ENCODE measurements around the gene EIF2AK3.

EIF2AK3 gene

GRCh38 chr2:88620015-88620414 is 7.2 kb downstream of the EIF2AK3 start:
- Histone ChIP-seq H3K9me3 (ENCODE audit: control insufficient read depth, insufficient read depth, low read depth, low read length) (no peaks in the 10 kb centered on the region), H3K36me3 (ENCODE audit: control insufficient read depth in 2 of 2, insufficient read depth in 1 of 2, low read length in 2 of 2) (no peaks in the 10 kb centered on the region), H3K4me1 (ENCODE audit: control insufficient read depth, insufficient read depth, low read length) (peaks cover 4% of the 10 kb centered on the region; the same call in 1 of the 2 replicates), H3K4me3 (ENCODE audit: low read depth, low read length) (no peak overlapping the region), H3K27ac (ENCODE audit: extremely low read depth, low read depth, low read length) (no peak overlapping the region)
- ChIA-PET CTCF (no interaction called here), POLR2A (no interaction called here)
- no peak for TF ChIP-seq RBAK (tag by site-specific recombination; IDR thresholded peaks at IDR 0.05)
- no peak for TF ChIP-seq PRDM6 (tag by site-specific recombination; IDR thresholded peaks at IDR 0.05)
- TF ChIP-seq ZNF449 (tag by site-specific recombination; IDR thresholded peaks at IDR 0.05), result no peak
- TF ChIP-seq ZFP41 (tag by site-specific recombination; IDR thresholded peaks at IDR 0.05; ENCODE audit: borderline replicate concordance), result no peak
- TF ChIP-seq ZNF341 (tag by site-specific recombination; IDR thresholded peaks at IDR 0.05; ENCODE audit: low read depth), result no peak
- TF ChIP-seq ZBTB26 (tag by site-specific recombination; optimal IDR thresholded peaks at IDR 0.05), result no peak
- no peak for TF ChIP-seq ZNF10 (tag by site-specific recombination; IDR thresholded peaks at IDR 0.05)
- no peak for TF ChIP-seq ZNF629 (tag by site-specific recombination; IDR thresholded peaks at IDR 0.05)
- TF ChIP-seq ZNF202 (tag by site-specific recombination; IDR thresholded peaks at IDR 0.05; ENCODE audit: borderline replicate concordance), result no peak
- TF ChIP-seq ZFHX2 (tag by site-specific recombination; conservative IDR thresholded peaks at IDR 0.05), result no peak
- no peak for TF ChIP-seq ZNF433 (tag by site-specific recombination; IDR thresholded peaks at IDR 0.05; ENCODE audit: low read depth)
- TF ChIP-seq ZNF555 (tag by site-specific recombination; conservative IDR thresholded peaks at IDR 0.05), result no peak

- no peak overlapping the region for H3K27ac ChIP-seq (ENCODE audit: extremely low read depth, low read depth, low read length)
- no peaks in the 10 kb centered on the region for H3K9me3 ChIP-seq (ENCODE audit: control insufficient read depth, insufficient read depth, low read depth, low read length)
- no peaks in the 10 kb centered on the region; the same call in 1 of the 2 replicates for H3K4me1 ChIP-seq (ENCODE audit: control insufficient read depth, insufficient read depth, low read length)
- no peak for TF ChIP-seq ZNF621 (tag by site-specific recombination; IDR thresholded peaks at IDR 0.05)
- no peak for TF ChIP-seq ZNF214 (tag by site-specific recombination; IDR thresholded peaks at IDR 0.05; ENCODE audit: borderline replicate concordance)
- no peak for TF ChIP-seq TCF7L2 (IDR thresholded peaks at IDR 0.05; ENCODE audit: borderline replicate concordance, low read depth, low read length)
- no peak for TF ChIP-seq ZNF791 (tag by site-specific recombination; IDR thresholded peaks at IDR 0.05)
- no peak for TF ChIP-seq SP3 (tag by site-specific recombination; IDR thresholded peaks at IDR 0.05)
- no peak for TF ChIP-seq ZNF830 (tag by site-specific recombination; IDR thresholded peaks at IDR 0.05; ENCODE audit: low read depth)
- no peak for TF ChIP-seq ZBTB48 (tag by site-specific recombination; IDR thresholded peaks at IDR 0.05)
- no peak for TF ChIP-seq ZBTB49 (tag by site-specific recombination; IDR thresholded peaks at IDR 0.05; ENCODE audit: low read depth)
- TF ChIP-seq ZNF138 (tag by site-specific recombination; IDR thresholded peaks at IDR 0.05; ENCODE audit: borderline replicate concordance), result no peak
- TF ChIP-seq SCRT2 (tag by site-specific recombination; IDR thresholded peaks at IDR 0.05), result no peak
- no peak for TF ChIP-seq MEIS1 (CRISPR knock-in tag; IDR thresholded peaks at IDR 0.05; ENCODE audit: borderline replicate concordance)
- TF ChIP-seq ZNF211 (tag by site-specific recombination; IDR thresholded peaks at IDR 0.05; ENCODE audit: low read depth), result no peak
- no peak for TF ChIP-seq BCL11B (tag by site-specific recombination; IDR thresholded peaks at IDR 0.05; ENCODE audit: low read depth)
- no peak for TF ChIP-seq ZNF629 (tag by site-specific recombination; IDR thresholded peaks at IDR 0.05)
- H3K4me3 ChIP-seq (ENCODE audit: low read depth, low read length), result no peak overlapping the region
- ChIA-PET CTCF (no interaction called here), POLR2A (no interaction called here)
- peaks cover 0 to 7% of the 10 kb centered on the region in 2 experiments; a peak in 1 of 3 replicates for H3K36me3 ChIP-seq (ENCODE audit: control insufficient read depth in 2 of 2, insufficient read depth in 1 of 2, low read length in 2 of 2)
These were observed 11.4 kb downstream of the EIF2AK3 start for GRCh38 chr2:88615822-88616221.
